Measurements from ENCODE around the gene ARID3B.
"Not testable (repeated sequence)": the region's sequence is repeated elsewhere in the genome, so short reads cannot be mapped to it uniquely, and the experiment has no call there.

Gene ARID3B

DNA sequence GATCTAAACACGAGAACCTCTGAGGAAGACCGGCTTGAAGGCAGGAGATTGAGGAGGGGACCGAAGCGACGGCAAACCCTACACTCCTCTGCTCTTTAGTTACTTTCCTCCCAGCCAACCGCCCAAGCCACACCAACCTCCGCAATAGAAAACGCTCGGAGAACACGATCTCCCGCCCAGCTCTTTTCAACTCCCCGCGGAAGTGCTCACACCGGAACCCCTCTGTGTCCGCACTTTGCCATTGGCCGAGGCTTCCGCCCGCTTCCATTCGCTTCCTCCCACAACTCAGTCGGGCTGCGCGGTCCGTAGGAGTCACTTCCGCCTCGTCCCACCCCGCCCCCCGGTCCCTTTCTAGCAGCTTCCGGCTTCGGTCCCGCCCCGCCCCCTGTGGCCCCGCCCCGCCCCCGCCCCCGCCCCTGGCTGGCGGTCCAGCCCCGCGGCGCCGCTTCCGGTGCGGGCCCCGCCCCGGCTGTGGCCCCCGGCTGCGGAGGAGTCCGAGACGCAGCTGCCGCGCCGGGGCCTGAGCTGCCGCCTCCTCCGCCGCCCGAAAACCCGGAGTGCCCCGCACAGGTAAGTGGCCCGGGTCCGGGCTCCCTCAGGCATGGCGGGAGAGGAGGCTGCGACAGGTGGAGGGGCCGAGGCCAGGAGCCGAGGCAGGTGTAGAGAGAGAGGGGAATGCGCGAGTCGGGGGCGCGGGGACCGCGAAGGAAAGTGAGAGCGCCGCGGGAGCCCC lies at the start of gene ARID3B:
ARID3B (plus strand) TSS at position 460 of the 733 bp plus-strand sequence. CDS start 2,717 bp downstream, outside the sequence.
- peak; percentile 99 for DNase-seq

- no peak for DNase-seq
These were observed 44.4 kb upstream of the ARID3B start for GRCh38 chr15:74496648-74497047.

GRCh38 chr15:74497584-74497983 lies 43.4 kb upstream of the ARID3B start:
- DNase-seq: no peak

DNA sequence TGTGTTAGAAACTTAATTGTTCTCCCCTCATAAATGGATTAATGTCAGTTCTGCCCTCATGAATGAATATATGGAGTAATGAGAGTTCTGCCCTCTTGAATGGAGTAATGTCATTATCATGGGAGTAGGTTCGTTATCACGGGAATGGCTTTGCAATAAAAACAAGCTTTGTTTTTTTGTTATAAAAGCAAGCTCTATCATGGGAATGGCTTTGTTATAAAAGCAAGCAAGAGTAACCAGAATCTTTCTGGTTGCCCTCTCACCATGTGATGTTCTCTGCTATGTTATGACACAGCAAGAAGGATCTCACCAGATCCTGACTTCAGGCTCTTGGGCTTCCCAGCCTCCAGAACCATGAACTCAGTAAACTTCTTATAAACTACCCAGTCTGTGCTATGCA lies 41.7 kb upstream of the ARID3B start:
- DNase-seq: no peak

DNA sequence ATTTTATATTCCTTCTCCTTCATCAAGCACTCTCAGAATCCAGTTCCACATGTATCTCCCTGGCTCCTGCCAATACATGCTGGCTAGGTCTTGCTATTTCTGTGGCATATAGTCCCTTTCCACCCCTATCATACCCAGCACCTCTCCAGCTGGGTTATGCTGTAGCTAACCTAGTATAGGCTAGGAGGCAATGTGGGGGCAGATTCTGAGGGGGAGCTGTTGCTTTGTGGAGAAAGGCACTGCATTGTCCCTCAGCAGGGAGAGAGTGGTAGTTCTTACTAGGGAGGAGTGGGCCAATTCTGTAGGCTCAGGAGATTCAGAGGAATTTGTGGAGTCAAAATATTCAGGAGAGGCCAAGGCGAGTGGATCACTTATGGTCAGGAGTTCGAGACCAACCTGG lies 40.6 kb upstream of the ARID3B start:
- no peak for DNase-seq

GRCh38 chr15:74502301-74502700 lies 38.7 kb upstream of the ARID3B start:
- DNase-seq: no peak

- no peak for DNase-seq
These were observed 36.6 kb upstream of the ARID3B start for GRCh38 chr15:74504418-74504817.

- DNase-seq: no peak
These were observed 36.2 kb upstream of the ARID3B start for GRCh38 chr15:74504836-74505235.

DNA sequence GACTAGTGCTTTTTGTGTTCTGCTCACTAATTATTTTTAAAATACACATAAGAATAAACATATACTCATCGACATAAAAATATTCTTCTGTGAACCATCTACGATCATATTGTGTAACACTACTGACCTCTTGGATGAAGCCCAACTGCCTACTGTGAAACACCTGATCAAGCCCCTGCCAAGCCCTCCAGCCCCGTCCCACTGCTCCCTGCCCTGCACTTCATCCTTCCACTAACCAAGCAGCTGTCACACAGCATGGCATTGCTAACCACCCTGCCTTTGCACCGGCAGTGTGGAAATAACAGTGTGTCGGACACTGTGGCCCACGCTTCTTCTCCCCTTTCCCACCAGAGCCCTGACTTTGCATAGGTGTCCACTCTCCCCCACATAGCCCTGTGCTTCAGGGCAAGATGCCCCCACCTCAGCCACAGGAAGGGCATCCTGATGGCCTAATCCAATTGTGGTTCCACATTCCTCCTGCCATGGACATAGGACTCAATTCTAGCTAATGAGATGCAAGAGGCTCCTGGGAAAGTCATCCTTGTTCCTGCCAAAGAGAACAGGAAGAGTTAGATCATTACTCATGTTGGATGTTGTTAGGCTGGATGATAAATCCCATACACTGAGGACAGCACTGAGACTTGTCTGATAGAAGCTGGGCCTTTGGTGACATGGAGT lies 35.0 kb upstream of the ARID3B start:
- DNase-seq: no peak

GRCh38 chr15:74506515-74506840 lies 34.5 kb upstream of the ARID3B start:
- DNase-seq: no peak

GRCh38 chr15:74511583-74511982 lies 29.4 kb upstream of the ARID3B start:
- no peak for DNase-seq

GRCh38 chr15:74514059-74514458 lies 27.0 kb upstream of the ARID3B start:
- not testable (repeated sequence) for DNase-seq

- no peak for DNase-seq
These were observed 23.9 kb upstream of the ARID3B start for GRCh38 chr15:74517096-74517495.

DNA sequence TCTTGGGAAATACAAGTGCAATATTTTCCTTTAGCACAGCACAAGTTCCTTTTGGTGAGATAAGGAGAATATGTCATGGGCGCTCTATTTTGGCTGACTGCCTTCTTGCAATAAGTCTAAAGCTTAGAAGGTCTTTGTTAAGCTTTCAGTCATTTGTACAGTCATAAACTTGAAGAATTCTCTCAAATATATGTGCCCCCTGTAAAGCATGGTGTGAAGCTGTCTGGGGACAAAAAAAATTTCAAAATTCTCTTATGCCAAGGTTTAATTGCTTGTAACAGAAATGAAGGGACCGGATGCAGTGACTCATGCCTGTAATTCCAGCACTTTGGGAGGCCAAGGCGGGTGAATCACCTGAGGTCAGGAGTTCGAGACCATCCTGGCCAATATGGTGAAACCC lies 21.7 kb upstream of the ARID3B start:
- DNase-seq: no peak

- DNase-seq: no peak
These were observed 20.6 kb upstream of the ARID3B start for GRCh38 chr15:74520407-74520806.

DNA sequence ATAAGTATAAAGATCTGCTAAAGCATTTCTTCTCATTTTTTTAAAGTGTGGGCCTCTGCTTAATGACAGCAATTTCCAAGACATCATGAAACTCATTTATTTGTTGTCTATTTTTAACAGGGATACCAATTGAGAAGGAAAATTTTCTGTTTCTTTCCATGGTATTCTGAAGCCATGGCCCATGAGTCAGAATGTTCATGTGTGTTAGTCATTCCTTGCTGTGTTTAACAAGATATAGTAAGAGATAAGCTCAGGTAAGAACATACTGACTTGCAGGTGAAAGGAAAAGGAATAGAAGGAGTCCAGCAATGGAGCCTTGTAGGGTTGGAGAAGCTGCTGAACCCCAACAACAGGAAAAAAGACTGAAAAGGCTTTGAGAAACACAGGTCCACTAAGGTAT lies 17.0 kb upstream of the ARID3B start:
- no peak for DNase-seq

GRCh38 chr15:74525309-74525708 lies 15.7 kb upstream of the ARID3B start:
- no peak for DNase-seq

DNA sequence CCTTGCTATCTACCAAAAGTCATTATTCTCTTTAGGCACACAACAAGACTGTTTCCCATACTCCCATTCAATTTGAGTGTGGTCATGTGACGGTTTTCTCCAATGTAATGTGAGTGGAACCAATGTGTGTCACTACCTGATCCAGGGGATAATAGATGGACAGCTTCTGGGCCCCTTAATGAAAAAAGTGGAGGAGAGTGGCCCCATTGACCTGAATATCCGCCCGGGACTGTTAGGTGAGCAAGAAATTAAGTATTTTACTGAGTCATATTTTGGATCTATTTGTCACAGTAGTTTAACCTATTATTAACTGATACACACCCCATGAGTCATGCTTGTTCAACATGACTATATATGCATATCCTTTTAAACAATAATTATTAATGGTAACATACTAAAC lies 15.1 kb upstream of the ARID3B start:
- DNase-seq: no peak

GRCh38 chr15:74528876-74529275 lies 12.1 kb upstream of the ARID3B start:
- DNase-seq: no peak

GRCh38 chr15:74529921-74530320 lies 11.1 kb upstream of the ARID3B start:
- DNase-seq: no peak

DNA sequence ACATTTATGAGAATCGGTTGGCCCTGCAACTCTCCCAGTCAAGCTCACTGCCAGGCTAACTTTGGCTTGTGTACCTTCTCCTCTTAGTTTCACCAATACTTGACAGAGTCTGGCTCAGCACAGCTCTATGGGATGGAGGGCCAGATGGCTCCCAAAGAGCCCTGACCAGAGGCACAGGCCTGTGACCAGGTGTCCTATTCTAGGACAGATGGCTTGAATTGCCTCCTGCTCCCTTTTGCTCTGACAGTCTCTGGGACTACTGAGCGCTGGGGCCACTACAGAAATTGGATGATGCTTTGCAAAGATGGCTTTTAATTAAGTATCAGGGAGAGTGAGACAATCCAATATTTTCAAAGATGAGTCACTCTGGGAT lies 10.3 kb upstream of the ARID3B start:
- DNase-seq: no peak

GRCh38 chr15:74531144-74531811 lies 9.7 kb upstream of the ARID3B start:
- DNase-seq: no peak

DNA sequence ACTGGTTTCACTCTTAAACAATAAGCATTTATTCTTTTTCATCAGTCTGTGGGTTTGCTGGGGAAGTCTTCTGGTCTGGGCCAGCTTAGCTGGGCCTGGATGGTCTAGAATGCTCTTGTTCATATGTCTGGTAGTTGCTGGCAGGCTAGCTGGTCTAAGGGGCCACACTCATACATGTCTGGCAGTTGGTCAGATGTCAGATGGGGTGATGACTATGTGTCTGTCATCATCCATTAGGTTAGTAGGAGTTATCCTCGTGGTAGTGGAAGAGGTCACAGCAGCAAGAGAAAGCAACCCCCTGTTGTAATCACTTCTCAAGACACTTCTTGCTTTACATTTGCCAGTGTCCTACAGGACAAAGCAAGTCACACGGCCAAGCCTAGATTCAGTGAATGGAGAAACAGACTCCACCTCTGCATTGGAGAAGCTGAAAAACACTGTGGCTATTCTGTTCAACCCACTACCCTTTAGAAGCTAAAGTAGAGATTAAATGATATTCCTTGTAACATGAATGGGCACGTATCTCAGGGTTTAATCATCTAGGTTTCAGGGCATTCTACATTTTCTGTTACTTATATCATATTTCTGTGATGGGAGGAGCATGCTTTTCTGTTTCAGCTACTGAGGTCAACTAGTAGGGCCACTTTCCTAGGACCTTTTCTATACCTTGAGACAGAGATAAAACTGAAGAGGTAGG lies 5.5 kb upstream of the ARID3B start:
- no peak for DNase-seq

GRCh38 chr15:74537736-74538135 lies 3.3 kb upstream of the ARID3B start:
- no peak for DNase-seq

Data from femur (tissue), 1 donor.